SH-SY5Y (cell line): ENCODE results near the gene KIRREL2.

Experiments used
- GATA2 ChIP-seq: IDR thresholded peaks from 2 replicates; pipeline ENCODE4 v1.6.1; 2011; ENCODE audit warnings: mild to moderate bottlenecking, low read depth, low read length
- GATA3 ChIP-seq: IDR thresholded peaks from 2 replicates; pipeline ENCODE4 v1.6.1; 2011; ENCODE audit warnings: low read depth, mild to moderate bottlenecking, low read length, moderate library complexity

Gene KIRREL2

DNA sequence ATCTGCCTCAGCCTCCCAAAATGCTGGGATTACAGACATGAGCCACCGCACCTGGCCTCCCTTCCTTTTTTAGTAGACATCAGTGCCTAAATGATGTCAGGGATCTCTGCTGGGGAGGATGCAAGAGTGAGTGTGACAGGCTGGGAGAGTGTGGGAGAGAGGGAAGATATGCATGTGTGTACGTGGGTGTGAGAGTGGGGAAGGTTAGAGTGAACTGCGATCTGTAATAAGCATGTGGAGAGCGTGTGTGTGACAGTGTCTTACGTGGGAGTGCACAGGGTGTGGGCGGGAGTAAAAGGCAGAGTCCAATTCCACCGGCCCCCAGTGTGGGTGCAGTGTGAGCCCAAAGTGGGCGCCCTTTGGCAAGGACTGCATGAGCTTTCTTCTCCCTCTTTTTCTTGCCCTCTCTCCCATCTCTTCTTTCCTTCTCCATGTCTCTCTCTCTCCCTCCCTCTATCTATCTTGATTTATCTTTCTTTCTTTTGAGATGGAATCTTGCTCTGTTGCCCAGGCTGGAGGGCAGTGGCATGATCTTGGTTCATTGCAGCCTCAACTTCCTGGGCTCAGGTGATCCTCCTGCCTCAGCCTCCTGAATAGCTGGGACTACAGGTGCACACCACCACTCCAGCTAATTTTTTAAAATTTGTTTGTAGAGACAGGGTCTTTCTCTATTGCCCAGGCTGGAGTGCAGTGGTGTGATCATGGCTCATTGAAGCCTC, 3.5 kb upstream of the KIRREL2 start:
- no peak for TF ChIP-seq GATA3
- no peak for TF ChIP-seq GATA2

DNA sequence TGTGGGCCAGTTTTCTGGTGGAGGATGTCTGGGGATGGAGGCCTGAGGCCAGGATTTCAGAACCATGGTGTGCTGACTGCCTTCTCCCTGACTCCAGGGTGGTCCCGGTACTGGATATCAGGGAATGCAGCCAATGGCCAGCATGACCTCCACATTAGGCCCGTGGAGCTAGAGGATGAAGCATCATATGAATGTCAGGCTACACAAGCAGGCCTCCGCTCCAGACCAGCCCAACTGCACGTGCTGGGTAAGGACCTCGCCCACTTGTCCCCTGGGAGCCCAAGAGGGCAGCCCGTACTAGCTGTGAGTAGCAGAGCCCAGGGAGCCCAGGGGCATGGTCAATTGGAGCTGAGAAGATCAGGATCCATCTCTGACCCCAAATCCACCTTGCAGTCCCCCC, 1.6 kb downstream of the KIRREL2 start:
- TF ChIP-seq GATA3 (no peak), GATA2 (no peak)

DNA sequence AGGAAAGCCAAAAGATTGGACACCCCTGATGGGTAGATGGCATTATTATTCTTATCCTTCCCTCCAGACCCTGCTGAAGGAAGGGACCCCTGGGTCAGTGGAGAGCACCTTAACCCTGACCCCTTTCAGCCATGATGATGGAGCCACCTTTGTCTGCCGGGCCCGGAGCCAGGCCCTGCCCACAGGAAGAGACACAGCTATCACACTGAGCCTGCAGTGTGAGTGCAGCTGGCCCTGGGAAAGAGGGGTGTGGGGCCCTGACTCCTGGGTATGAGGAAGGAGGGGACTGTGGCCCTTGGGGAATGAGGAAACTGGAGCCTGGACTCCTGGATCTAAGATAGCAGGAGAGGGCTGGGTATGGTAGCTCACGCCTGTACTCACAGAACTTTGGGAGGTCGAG, 2.7 kb downstream of the KIRREL2 start:
- no peak for TF ChIP-seq GATA2
- no peak for TF ChIP-seq GATA3

DNA sequence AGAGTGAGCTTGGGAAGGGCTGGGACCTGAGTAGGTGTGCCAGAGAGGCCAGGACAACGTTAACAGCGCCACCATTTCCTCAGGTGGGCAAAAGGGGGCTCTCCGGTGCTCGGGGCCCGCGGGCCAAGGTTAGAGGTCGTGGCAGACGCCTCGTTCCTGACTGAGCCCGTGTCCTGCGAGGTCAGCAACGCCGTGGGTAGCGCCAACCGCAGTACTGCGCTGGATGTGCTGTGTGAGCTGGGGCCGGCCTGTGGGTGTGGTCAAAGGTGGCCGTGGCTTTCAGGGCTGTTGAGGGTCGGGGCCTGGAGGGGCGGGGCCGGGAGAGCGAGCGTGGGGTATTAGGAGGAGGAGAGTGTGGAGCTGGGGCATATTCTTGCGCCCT, 3.7 kb downstream of the KIRREL2 start:
- TF ChIP-seq GATA2 (no peak), GATA3 (no peak)

DNA sequence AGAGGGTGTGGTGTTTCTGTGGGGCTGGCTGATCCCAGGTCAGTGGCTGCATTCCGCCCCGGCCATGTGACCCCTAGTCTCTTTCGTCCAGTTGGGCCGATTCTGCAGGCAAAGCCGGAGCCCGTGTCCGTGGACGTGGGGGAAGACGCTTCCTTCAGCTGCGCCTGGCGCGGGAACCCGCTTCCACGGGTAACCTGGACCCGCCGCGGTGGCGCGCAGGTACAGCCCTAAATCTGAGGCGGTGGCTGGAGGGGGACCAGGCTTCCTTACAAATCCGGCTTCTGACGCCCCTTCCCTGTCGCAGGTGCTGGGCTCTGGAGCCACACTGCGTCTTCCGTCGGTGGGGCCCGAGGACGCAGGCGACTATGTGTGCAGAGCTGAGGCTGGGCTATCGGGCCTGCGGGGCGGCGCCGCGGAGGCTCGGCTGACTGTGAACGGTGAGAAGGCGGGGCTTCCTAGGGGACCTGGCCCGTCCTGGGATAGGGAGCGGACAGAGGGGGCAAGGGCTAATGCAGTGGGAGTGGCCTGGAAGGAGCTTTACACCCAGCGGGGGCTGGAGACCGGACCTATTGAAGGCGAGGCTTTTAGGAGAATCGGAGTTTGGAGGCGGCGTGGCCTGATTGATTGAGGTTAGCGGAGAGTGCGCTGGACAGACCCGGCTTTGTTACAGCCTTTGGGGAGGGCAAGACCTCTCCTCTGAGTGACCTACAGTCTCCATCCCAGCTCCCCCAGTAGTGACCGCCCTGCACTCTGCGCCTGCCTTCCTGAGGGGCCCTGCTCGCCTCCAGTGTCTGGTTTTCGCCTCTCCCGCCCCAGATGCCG, 4.3 kb downstream of the KIRREL2 start:
- TF ChIP-seq GATA2 (no peak), GATA3 (no peak)

DNA sequence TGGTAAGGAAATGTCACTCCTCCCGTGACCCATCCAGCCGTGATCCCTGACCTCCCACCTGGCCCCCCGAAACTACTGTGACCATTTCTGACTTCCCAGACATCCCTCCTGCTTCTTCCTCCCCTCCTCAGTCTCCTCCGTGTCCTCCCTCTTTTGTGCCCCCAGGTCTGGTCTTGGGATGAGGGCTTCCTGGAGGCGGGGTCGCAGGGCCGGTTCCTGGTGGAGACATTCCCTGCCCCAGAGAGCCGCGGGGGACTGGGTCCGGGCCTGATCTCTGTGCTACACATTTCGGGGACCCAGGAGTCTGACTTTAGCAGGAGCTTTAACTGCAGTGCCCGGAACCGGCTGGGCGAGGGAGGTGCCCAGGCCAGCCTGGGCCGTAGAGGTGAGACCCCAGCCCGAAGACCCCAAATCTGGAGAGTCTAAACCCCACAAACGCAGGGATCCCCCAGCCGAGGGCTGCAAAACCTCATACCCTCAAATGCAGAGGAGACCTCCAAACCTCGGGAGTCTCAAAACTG, 5.0 kb downstream of the KIRREL2 start:
- no peak for TF ChIP-seq GATA2
- TF ChIP-seq GATA3, result no peak

DNA sequence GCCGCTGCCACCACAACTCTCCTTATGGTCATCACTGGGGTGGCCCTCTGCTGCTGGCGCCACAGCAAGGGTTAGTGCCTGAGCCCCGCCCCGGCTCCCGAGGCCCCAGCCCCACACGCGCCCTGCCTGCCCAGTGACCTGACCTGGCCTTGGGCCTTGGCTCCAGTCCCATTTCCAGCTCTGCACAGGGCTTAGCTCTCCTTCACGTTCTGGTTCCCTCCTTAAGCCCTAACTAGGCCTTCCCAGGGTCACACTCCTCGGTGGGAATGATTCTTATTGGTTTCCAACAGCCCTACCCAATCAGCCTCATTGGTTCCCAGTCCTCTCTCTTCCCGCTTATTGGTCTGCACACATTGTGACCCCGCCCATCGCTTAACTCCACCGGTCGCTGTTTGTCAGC, 5.8 kb downstream of the KIRREL2 start:
- TF ChIP-seq GATA3, result no peak
- TF ChIP-seq GATA2, result no peak

DNA sequence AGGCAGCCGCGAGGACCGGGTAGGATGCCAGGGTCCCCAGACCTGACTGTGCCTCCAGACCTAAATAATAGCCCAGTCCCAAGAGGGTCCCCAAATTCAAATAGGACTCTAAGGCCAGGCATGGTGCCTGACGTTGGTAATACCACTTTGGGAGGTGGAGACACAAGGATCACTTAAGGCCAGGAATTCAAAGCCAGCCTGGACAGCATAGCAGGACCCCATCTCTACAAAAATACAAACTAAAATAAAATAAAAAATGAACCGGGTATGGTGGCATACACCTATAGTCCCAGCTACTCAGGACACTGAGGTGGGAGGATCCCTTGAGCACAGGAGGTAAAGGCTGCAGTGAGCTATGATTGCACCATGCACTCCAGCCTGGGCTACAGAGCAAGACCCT, 6.3 kb downstream of the KIRREL2 start:
- TF ChIP-seq GATA3, result no peak
- no peak for TF ChIP-seq GATA2

DNA sequence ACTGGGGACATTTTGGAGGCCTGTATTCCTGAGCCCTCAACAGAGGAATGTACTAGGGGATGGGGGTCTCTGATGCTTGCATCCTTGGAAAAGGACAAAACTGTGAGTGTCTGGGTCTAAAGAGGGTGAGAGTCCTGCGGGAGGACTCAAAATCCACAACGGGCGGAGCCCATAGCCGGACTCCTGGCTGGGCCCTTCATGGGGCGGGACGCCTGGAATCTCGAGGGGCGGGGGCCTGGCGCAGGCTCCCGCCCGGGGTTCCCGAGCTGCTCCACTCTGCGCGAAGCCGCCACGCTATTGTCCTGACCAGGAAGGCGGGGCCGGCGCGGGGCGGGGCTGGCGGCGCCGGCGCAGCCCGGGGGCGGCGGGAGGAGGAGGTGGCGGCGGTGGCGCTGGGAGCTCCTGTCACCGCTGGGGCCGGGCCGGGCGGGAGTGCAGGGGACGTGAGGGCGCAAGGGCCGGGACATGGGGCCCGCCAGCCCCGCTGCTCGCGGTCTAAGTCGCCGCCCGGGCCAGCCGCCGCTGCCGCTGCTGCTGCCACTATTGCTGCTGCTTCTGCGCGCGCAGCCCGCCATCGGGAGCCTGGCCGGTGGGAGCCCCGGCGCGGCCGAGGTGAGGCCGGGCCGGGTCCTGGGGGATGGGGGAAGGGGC, 11.6 kb downstream of the KIRREL2 start, which contains the start of gene APLP1:
Gene APLP1 (plus strand): TSS at position 403 of the 651 bp plus-strand sequence. CDS start 63 bp downstream, at position 466.
- TF ChIP-seq GATA3 (no peak), GATA2 (no peak)

DNA sequence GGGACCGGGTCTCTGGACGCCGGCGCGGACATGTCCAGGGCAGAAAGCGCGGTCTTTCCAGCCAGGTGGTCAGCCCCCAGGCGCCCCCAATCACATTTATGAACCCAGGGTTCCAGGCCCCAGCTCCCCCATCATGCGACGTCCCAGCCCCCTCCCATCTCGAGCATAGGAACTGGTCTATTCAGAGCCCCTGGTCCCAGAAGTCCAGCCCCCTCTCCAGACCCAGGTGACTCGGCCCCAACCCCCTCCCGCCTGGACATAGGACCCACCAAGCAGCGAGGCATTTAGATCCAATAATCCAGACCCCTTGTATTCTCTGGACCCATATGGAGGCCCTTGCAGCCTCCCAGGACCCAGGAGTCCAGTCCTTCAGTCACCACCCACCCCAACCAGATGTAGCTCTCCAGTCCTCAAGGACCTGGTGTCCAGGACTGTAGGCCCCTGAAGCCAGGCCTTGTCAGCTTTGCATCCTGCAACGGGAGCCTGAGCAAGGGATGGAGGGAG, 12.2 kb downstream of the KIRREL2 start:
- TF ChIP-seq GATA3 (no peak), GATA2 (no peak)

DNA sequence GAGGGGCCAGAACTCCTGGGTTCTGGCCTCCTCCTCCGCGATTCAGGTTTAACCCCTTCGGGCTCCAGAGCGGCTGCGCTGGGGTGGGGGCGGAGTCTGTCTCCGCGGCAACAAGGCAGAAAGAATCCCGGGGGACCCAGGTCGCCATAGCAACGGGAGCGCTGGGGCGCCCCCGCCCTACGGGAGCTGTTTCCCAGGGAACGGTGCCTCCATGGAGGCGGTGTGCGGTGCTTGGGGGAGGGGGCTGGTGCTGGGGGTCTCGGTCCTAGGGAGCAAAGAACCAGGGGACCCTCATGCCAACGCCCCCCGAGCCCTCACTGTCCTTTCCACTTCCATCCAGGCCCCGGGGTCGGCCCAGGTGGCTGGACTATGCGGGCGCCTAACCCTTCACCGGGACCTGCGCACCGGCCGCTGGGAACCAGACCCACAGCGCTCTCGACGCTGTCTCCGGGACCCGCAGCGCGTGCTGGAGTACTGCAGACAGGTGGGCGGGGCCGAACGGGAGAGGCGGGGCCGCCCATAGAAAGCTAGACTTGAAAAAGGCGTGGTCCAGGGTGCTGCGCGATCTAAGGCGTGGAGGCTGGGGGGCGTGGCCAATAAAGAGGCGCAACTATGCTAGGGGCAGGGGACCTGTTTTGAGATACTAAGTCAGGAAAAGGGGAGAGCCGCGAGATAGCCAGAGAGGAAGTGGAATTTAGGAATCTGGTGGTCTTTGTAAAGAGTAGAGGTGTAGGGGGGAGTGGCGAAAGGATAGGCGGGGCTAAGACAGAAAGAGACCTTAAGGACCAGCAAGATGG, 12.8 kb downstream of the KIRREL2 start:
- TF ChIP-seq GATA3, result no peak
- no peak for TF ChIP-seq GATA2

DNA sequence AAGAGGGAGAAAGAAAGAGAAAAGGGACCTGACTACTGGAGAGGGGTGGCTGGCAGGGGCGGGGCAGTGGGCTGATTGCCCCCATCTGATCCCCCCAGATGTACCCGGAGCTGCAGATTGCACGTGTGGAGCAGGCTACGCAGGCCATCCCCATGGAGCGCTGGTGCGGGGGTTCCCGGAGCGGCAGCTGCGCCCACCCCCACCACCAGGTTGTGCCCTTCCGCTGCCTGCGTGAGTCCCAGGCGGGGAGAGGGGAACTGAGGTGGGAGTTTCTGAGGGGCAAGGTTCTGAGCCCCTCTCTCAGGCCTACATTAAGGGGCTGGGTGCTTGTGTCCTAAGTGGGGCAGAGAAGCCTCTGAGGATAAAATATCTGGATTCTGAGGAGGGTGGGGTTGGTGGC, 14.1 kb downstream of the KIRREL2 start:
- TF ChIP-seq GATA3, result no peak
- TF ChIP-seq GATA2, result no peak

DNA sequence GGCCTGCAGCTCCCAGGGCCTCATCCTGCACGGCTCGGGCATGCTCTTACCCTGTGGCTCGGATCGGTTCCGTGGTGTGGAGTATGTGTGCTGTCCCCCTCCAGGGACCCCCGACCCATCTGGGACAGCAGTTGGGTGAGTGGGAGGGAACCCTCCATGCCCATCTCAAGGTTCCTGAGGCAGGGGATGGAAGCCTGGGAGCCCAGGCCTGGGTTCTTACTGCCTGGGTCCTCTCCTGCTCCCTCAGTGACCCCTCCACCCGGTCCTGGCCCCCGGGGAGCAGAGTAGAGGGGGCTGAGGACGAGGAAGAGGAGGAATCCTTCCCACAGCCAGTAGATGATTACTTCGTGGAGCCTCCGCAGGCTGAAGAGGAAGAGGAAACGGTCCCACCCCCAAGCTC, 14.9 kb downstream of the KIRREL2 start:
- TF ChIP-seq GATA2 (no peak), GATA3 (no peak)

DNA sequence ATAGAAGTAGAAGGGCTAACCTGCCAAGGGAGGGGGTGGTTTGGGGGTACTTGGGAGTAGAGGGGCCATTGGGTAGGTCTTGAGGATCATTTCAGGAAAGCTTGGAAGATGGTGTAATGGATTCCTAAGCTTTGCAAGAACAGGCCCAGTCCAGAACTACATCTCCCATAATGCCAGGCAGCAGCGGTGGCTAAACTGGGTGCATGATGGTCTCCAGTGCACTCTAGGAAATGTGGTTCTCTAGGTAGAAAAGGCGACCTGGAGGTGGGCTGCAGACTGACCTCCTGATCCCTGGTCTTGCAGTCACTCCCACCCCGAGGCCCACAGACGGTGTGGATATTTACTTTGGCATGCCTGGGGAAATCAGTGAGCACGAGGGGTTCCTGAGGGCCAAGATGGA, 15.5 kb downstream of the KIRREL2 start:
- no peak for TF ChIP-seq GATA2
- TF ChIP-seq GATA3, result no peak
